Keratinocyte (primary cell): ENCODE measurements around the gene VGLL3. TPM values are rescaled to one million over a fixed set of nuclear protein-coding genes. Genes with fewer than 3 reads are reported as not detected.

Source experiments
- DNase-seq: peaks from one replicate; pipeline ENCODE4 v3.0.0-alpha.2; 2011; ENCODE audit warnings: low read depth, missing footprints, low spot score
- FAIRE-seq: peaks from 2 replicates; lab custom pipeline; 2011; peaks lifted over from hg19 to GRCh38; lab: Jason Lieb, UNC
- H2AFZ ChIP-seq: 2 replicates; pipeline ENCODE4 v1.6.0; 2012; ENCODE audit warnings: low read length, control low read depth, inconsistent platforms; ENCODE audit not compliant: control insufficient read depth
- H3K27ac ChIP-seq: 2 replicates; pipeline ENCODE4 v1.5.1; 2011; ENCODE audit warnings: low read length; ENCODE audit not compliant: control insufficient read depth, insufficient read depth
- H3K27me3 ChIP-seq: 3 replicates; pipeline ENCODE4 v1.6.0; 2011; ENCODE audit warnings: low read length; ENCODE audit not compliant: control insufficient read depth, insufficient read depth; ENCODE audit errors: extremely low read depth
- H3K36me3 ChIP-seq, 2 experiments: 2 replicates in 1 of 2; 3 replicates in 1 of 2; pipeline ENCODE4 v1.5.1; 2011; ENCODE audit warnings: low read length in 2 of 2, mild to moderate bottlenecking in 1 of 2; ENCODE audit not compliant: control insufficient read depth in 2 of 2, insufficient read depth in 2 of 2; ENCODE audit errors: extremely low read depth in 1 of 2
- H3K4me1 ChIP-seq: 3 replicates; pipeline ENCODE4 v1.5.1; 2011; ENCODE audit warnings: low read length; ENCODE audit not compliant: control insufficient read depth, insufficient read depth; ENCODE audit errors: extremely low read depth
- H3K4me2 ChIP-seq: 3 replicates; pipeline ENCODE4 v1.6.0; 2011; ENCODE audit warnings: low read depth, low read length; ENCODE audit not compliant: control insufficient read depth, insufficient read depth; ENCODE audit errors: extremely low read depth
- H3K4me3 ChIP-seq, 3 experiments: fragments of 200-600 bp in 1 of 3; sonication (generic) in 1 of 3; 2 replicates in 2 of 3; 3 replicates in 1 of 3; pipeline ENCODE4 v1.5.1; 2011 to 2016; ENCODE audit warnings: low read length in 3 of 3, mild to moderate bottlenecking in 3 of 3, control low read depth in 2 of 3, inconsistent platforms in 1 of 3, low read depth in 1 of 3, mixed read lengths in 1 of 3, mixed run types in 1 of 3, moderate library complexity in 1 of 3; ENCODE audit not compliant: control insufficient read depth in 2 of 3, insufficient read depth in 2 of 3; ENCODE audit errors: extremely low read depth in 1 of 3
- H3K79me2 ChIP-seq: 2 replicates; pipeline ENCODE4 v1.6.0; 2012; ENCODE audit warnings: low read length; ENCODE audit not compliant: control insufficient read depth, insufficient read depth
- H3K9ac ChIP-seq: 3 replicates; pipeline ENCODE4 v1.6.0; 2011; ENCODE audit warnings: low read length; ENCODE audit not compliant: control insufficient read depth, insufficient read depth; ENCODE audit errors: extremely low read depth
- H3K9me1 ChIP-seq: 3 replicates; pipeline ENCODE4 v1.6.0; 2011; ENCODE audit warnings: low read length; ENCODE audit not compliant: control insufficient read depth, insufficient read depth; ENCODE audit errors: extremely low read depth
- H3K9me3 ChIP-seq: 2 replicates; pipeline ENCODE4 v1.5.1; 2012; ENCODE audit warnings: low read depth, low read length; ENCODE audit not compliant: control insufficient read depth
- H4K20me1 ChIP-seq: 3 replicates; pipeline ENCODE4 v1.6.0; 2011; ENCODE audit warnings: low read length; ENCODE audit not compliant: control insufficient read depth, insufficient read depth; ENCODE audit errors: extremely low read depth
- EZH2 ChIP-seq: IDR thresholded peaks from one replicate; pipeline ENCODE4 v1.6.1; 2012; ENCODE audit warnings: inconsistent platforms, mild to moderate bottlenecking, low read length, moderate library complexity
- dilution Hi-C: fragments of 300-500 bp; cut with MboI; formaldehyde crosslinking; loops from one replicate; pipeline ENCODE4 v1.7.0; 2020; ENCODE audit warnings: low sequenced_read_pairs; ENCODE audit not compliant: extremely low pct_ligation_motif_present
- polyA plus RNA-seq, 5 experiments: library from polyadenylated mRNA; depleted of rRNA in 3 of 5; stranded (reverse) in 3 of 5; stranded (forward) in 1 of 5; unstranded in 1 of 5; fragments of >200 nt; gene quantifications; 1 replicate in 1 of 5; 2 replicates in 3 of 5; 3 replicates in 1 of 5; pipeline versions ENCODE4 v1.2.1 to v1.2.3, GENCODE V29; 2011 to 2012; ENCODE audit warnings: missing spikeins in 2 of 5, low read depth in 1 of 5, low replicate concordance in 1 of 5
- TF ChIP-seq, protein P1 (sequence below), 3 experiments: IDR thresholded peaks in 1 of 3; conservative IDR thresholded peaks in 1 of 3; optimal IDR thresholded peaks in 1 of 3; 2 replicates in 2 of 3; 3 replicates in 1 of 3; pipeline versions ENCODE3 to v1.5.1; 2011; ENCODE audit warnings: low read length in 3 of 3, mild to moderate bottlenecking in 3 of 3, moderate library complexity in 2 of 3, control low read depth in 1 of 3, inconsistent platforms in 1 of 3; ENCODE audit not compliant: insufficient read depth in 2 of 3; ENCODE audit errors: extremely low read depth in 1 of 3

VGLL3 gene
- polyA plus RNA-seq, 1 donor (not counting 4 experiments of a cell fraction or from before 2014, with no cell fraction given), result 2.6 TPM

DNA sequence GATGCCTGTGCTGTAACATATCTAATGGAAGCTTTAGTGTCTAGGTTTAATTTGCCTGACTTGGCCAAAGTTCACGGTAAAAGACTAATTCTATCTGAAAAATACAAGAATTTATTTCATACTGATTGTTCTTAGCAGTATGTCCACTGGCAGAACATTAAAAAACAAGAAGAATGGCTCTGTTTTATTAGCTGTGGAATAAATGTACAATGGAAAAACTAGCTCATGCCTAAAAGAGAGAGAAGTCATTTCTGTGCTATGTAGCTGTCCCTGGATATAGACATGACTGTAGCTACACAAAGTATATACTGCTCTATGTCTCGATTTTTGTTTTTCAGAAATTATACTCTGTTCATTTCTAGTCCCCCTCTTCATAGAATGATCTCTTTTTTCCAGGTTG is 13.9 kb upstream of the VGLL3 start:
- Histone ChIP-seq H3K4me3 (no peak overlapping the region), H2AFZ (no peak overlapping the region), H3K27me3 (no peaks in the 10 kb centered on the region), H3K9me3 (no peaks in the 10 kb centered on the region), H3K9me1 (no peaks in the 10 kb centered on the region), H3K4me2 (no peak overlapping the region), H3K27ac (no peak overlapping the region), H4K20me1 (no peaks in the 10 kb centered on the region), H3K79me2 (no peaks in the 10 kb centered on the region), H3K4me1 (no peaks in the 10 kb centered on the region), H3K36me3 (no peaks in the 10 kb centered on the region), H3K9ac (no peak overlapping the region)
- TF ChIP-seq, protein P1, sequence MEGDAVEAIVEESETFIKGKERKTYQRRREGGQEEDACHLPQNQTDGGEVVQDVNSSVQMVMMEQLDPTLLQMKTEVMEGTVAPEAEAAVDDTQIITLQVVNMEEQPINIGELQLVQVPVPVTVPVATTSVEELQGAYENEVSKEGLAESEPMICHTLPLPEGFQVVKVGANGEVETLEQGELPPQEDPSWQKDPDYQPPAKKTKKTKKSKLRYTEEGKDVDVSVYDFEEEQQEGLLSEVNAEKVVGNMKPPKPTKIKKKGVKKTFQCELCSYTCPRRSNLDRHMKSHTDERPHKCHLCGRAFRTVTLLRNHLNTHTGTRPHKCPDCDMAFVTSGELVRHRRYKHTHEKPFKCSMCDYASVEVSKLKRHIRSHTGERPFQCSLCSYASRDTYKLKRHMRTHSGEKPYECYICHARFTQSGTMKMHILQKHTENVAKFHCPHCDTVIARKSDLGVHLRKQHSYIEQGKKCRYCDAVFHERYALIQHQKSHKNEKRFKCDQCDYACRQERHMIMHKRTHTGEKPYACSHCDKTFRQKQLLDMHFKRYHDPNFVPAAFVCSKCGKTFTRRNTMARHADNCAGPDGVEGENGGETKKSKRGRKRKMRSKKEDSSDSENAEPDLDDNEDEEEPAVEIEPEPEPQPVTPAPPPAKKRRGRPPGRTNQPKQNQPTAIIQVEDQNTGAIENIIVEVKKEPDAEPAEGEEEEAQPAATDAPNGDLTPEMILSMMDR (optimal IDR thresholded peaks at IDR 0.05 in 1 of 3, IDR thresholded peaks at IDR 0.05 in 1 of 3, conservative IDR thresholded peaks at IDR 0.05 in 1 of 3; ENCODE audit: extremely low read depth in 1 of 3, insufficient read depth in 2 of 3, low read length in 3 of 3), result no peak
- TF ChIP-seq EZH2, result no peak
- dilution Hi-C loops, result no loop called here
- FAIRE-seq (no peak), DNase-seq (no peak)

DNA sequence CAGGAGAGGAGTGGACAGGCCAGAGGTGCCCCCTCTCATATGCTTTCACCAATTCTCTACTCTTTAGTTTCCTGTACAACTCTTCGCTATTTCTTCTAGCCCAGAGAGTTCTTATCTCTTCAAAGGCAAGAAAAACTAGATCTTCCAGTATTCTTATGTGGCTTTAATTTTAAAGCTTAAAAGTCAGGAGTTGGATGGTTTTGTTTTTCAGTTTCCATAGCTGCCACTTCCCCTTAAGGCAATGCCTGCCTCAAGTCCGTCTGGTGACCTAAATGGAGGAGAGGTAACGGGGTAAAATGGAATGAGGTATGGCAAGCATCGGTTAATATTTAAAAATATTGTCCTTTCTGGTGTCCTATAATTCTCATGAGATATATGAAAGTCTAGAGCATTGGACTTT is 11.4 kb upstream of the VGLL3 start:
- no peak overlapping the region for H2AFZ ChIP-seq

More for the DNA sequence above, 11.4 kb upstream of the VGLL3 start:
- Histone ChIP-seq H3K4me3 (no peak overlapping the region), H3K9ac (no peak overlapping the region), H3K4me2 (no peak overlapping the region), H4K20me1 (no peaks in the 10 kb centered on the region), H3K27me3 (no peaks in the 10 kb centered on the region), H3K4me1 (no peaks in the 10 kb centered on the region), H3K36me3 (no peaks in the 10 kb centered on the region), H3K79me2 (no peaks in the 10 kb centered on the region), H3K9me3 (no peaks in the 10 kb centered on the region), H3K27ac (no peak overlapping the region), H3K9me1 (no peaks in the 10 kb centered on the region)
- TF ChIP-seq, protein P1 (optimal IDR thresholded peaks at IDR 0.05 in 1 of 3, IDR thresholded peaks at IDR 0.05 in 1 of 3, conservative IDR thresholded peaks at IDR 0.05 in 1 of 3; ENCODE audit: extremely low read depth in 1 of 3, insufficient read depth in 2 of 3, low read length in 3 of 3), result no peak
- TF ChIP-seq EZH2, result no peak
- FAIRE-seq (no peak), DNase-seq (no peak)
- dilution Hi-C loops, result no loop called here
